Measurements from ENCODE around the gene NDUFC2. TPM values are rescaled to one million over a fixed set of nuclear protein-coding genes. Genes with fewer than 3 reads are reported as not detected.

Gene NDUFC2
- total and polyA plus RNA-seq, 2 of the 8 experiments (the other 6 are each of a cell fraction or from before 2014, with no cell fraction given): 216 to 356 TPM

DNA sequence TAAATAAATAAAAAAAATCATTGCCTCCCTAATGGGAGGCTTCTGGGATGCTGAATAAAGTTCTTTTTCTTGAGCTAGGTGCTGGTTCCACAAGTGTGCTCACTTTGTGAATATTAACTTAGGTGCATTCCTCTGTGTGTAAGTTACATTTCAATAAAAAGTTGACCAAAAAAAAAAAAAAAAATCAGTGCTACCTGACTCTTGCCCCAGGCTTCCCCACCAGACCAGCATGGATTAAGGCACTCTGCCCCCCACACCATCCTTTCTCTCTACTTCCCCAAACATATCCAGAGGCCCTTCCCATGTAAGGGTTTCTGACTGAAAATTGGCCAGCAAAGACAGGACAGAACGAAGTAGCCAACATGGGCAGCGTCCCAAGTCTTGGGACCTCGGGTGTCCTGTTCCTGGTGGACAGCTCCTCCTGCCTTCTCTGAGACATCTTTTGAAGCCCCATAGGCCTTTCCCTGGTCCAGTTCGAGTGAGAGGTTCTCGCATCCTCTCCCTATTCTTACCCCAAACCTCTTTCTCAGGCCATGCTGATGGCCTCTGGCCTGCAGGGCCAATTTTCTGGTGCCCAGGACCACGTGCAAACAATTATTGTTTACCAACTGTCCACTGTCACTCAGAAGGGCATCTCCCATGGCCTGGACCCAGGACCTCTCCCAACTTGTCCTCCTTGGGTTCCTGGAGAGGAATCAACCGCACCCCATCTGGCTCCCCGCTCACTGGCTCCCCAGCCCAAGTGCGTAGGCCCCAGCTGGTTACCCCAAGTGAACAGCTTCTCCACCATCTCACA, 41.6 kb downstream of the NDUFC2 start:
- Histone ChIP-seq H3K14ac (ENCODE audit: insufficient read length) (no peak overlapping the region), H3K23me2 (ENCODE audit: low read depth, low read length) (no peaks in the 10 kb centered on the region), H4K5ac (ENCODE audit: insufficient read length, low read depth, low read length) (no peak overlapping the region), H2BK5ac (ENCODE audit: low read depth, low read length) (no peak overlapping the region), H3K4ac (replicated peaks; ENCODE audit: insufficient read length, low read depth, low read length) (no peak overlapping the region), H3K4me1 (replicated peaks in 1 of 4; ENCODE audit: control insufficient read depth in 3 of 4, insufficient read depth in 4 of 4, low read length in 3 of 4) (peaks cover 0 to 7% (median 3%) of the 10 kb centered on the region in 4 experiments; a peak in 3 of 7 replicates), H2BK120ac (replicated peaks; ENCODE audit: low read depth, low read length) (no peak overlapping the region), H3K9ac (replicated peaks in 1 of 4; ENCODE audit: extremely low read depth in 1 of 4, low read depth in 3 of 4, low read length in 3 of 4) (no peak overlapping the region), H3K18ac (ENCODE audit: extremely low read depth, low read length) (no peak overlapping the region), H2BK12ac (ENCODE audit: low read depth, low read length) (no peak overlapping the region), H3K23ac (ENCODE audit: insufficient read length) (no peak overlapping the region), H3K36me3 (ENCODE audit: control insufficient read depth in 2 of 4, insufficient read depth in 4 of 4, low read length in 3 of 4) (no peaks in the 10 kb centered on the region), H2BK20ac (ENCODE audit: low read length) (no peak overlapping the region), H2BK15ac (ENCODE audit: low read length) (no peak overlapping the region), H3K4me3 (ENCODE audit: extremely low read depth in 1 of 4, insufficient read depth in 2 of 4, low read depth in 3 of 4, low read length in 4 of 4) (no peak overlapping the region), H3K9me3 (ENCODE audit: insufficient read depth in 2 of 2, low read depth in 1 of 2, low read length in 1 of 2) (no peaks in the 10 kb centered on the region), H3K27ac (ENCODE audit: low read depth, low read length) (no peak overlapping the region), H3K79me1 (ENCODE audit: low read depth, low read length) (no peaks in the 10 kb centered on the region), H3K27me3 (replicated peaks in 1 of 4; ENCODE audit: control insufficient read depth in 3 of 4, extremely low read depth in 1 of 4, insufficient read depth in 3 of 4, low read length in 3 of 4) (no peaks in the 10 kb centered on the region), H4K8ac (ENCODE audit: extremely low read depth, insufficient read depth, low read length) (no peak overlapping the region), H4K20me1 (replicated peaks in 1 of 2; ENCODE audit: control insufficient read depth in 1 of 2, insufficient read depth in 2 of 2, low read length in 2 of 2) (no peaks in the 10 kb centered on the region), H2AK5ac (ENCODE audit: low read depth, low read length) (no peak overlapping the region), H4K91ac (replicated peaks; ENCODE audit: insufficient read length, low read length) (no peak overlapping the region), H2AFZ (ENCODE audit: low read length) (no peak overlapping the region), H3K56ac (replicated peaks; ENCODE audit: insufficient read length, low read depth, low read length) (no peak overlapping the region), H3K79me2 (ENCODE audit: control insufficient read depth in 1 of 2, insufficient read depth in 2 of 2, low read length in 2 of 2) (no peaks in the 10 kb centered on the region), H3K4me2 (ENCODE audit: insufficient read depth in 1 of 2, low read depth in 2 of 2, low read length in 2 of 2) (no peak overlapping the region)
- DNase-seq (ENCODE audit: low read depth in 1 of 2, low spot score in 2 of 2) (no peak), FAIRE-seq (no peak)
- TF ChIP-seq RAD21 (IDR thresholded peaks at IDR 0.05 in 1 of 2, conservative IDR thresholded peaks at IDR 0.05 in 1 of 2; ENCODE audit: low read depth in 2 of 2, low read length in 2 of 2) (no peak), RBBP5 (IDR thresholded peaks at IDR 0.05; ENCODE audit: borderline replicate concordance, low read depth, low read length) (no peak), CBX8 (IDR thresholded peaks at IDR 0.05; ENCODE audit: borderline replicate concordance, low read depth, low read length) (no peak)
- WGBS, 2 experiments (ENCODE audit: extremely low coverage in 1 of 2, insufficient coverage in 1 of 2, insufficient read length in 1 of 2, insufficient replicate concordance in 2 of 2, low coverage in 1 of 2, low lambda C conversion rate in 2 of 2, missing lambda C conversion rate in 1 of 2): 81% methylated on average over 9 of the region's 9 CpGs; no CpG with 5 or more reads in 1 of the 2 experiments
- CTCF ChIA-PET (ENCODE audit: partially characterized antibody): interaction anchor here (0.9 to 9.0 kb wide), 3 partner anchors 7 to 39 kb away, joined by 3 to 92 read pairs (median 4); no protein-coding TSS in a partner anchor
- POLR2A ChIA-PET (ENCODE audit: partially characterized antibody): no interaction called here

All from H1 (cell line).